Fibroblast of the aortic adventitia (primary cell): ENCODE data around the gene KASH5. TPM values are rescaled to one million over a fixed set of nuclear protein-coding genes. Genes with fewer than 3 reads are reported as not detected.

Experiments
- DNase-seq: peaks from one replicate; pipeline ENCODE4 v3.0.0-alpha.2; 2010; ENCODE audit warnings: low read depth
- H3K4me3 ChIP-seq: 2 replicates; pipeline ENCODE4 v1.5.1; 2011; ENCODE audit warnings: low read depth, mild to moderate bottlenecking, control low read depth, low read length, moderate library complexity
- total RNA-seq: library from RNA; depleted of rRNA; stranded (reverse); fragments of >200 nt; gene quantifications from 2 replicates; pipeline ENCODE4 v1.2.3, GENCODE V29; 2012; ENCODE audit warnings: low replicate concordance
- TF ChIP-seq, protein P1 (sequence below): IDR thresholded peaks from 2 replicates; pipeline ENCODE4 v1.5.1; 2011; ENCODE audit warnings: mild to moderate bottlenecking, low read length, control low read depth, inconsistent platforms; ENCODE audit not compliant: insufficient read depth

The KASH5 gene
- total RNA-seq, 1 donor: not detected

DNA sequence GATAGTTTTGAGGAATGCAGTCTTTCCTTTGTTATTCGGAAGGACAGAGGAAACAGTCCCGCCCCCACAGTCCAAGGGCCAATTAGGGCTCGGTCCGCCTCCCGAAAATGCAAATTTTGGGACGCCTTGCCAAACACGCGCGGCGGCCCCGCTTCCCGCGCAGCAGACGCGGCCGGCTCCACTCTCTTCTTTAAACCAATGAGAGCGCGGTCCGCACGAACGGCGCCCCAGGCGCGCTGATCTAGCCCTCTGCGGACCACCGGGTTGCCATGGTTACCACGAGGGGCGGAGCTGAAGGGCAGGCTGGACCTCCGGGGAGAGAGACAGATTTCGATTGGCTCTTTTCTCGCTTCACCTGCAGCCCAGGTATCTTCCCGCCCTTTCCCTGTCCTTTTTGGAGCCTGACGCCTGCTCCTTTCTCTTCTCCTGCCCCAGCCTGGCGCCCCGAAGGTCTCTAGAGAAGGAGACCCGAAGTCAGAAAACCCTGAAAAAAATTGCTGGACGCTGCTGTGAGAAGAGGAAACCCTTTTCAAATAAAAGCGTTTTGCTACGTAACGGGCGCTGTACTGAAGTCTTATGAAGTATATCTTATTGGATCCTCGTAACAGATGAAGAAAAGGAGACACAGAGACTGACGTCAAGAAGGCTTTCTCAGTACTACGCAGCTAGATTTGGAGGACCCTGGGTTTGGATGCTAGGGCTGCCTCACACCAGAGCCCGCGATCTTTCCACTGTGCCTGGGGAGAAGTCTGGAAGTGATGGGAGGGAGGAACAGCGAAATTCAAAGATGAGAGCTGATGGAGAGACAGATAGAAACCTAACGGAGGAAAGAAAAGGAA, 33.2 kb downstream of the KASH5 start:
- peak overlapping the region; percentile 25 for H3K4me3 ChIP-seq
- DNase-seq: peak; percentile 63
- TF ChIP-seq, protein P1, sequence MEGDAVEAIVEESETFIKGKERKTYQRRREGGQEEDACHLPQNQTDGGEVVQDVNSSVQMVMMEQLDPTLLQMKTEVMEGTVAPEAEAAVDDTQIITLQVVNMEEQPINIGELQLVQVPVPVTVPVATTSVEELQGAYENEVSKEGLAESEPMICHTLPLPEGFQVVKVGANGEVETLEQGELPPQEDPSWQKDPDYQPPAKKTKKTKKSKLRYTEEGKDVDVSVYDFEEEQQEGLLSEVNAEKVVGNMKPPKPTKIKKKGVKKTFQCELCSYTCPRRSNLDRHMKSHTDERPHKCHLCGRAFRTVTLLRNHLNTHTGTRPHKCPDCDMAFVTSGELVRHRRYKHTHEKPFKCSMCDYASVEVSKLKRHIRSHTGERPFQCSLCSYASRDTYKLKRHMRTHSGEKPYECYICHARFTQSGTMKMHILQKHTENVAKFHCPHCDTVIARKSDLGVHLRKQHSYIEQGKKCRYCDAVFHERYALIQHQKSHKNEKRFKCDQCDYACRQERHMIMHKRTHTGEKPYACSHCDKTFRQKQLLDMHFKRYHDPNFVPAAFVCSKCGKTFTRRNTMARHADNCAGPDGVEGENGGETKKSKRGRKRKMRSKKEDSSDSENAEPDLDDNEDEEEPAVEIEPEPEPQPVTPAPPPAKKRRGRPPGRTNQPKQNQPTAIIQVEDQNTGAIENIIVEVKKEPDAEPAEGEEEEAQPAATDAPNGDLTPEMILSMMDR: no peak

DNA sequence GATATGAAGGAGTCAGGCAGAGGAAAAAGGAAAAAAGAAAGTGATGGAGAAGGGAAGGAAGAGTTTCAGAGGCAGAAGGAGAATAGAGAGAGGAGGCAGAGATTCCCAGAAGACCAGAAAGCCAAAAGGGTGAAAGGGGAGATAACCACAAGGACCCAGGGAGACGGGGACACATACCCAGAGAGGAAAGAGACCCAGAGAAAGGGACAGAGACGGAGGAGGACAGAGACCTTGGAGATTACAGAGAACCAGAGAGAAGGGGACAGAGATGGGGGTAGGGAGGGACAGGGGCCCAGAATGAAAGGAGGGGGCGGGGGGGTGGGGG, 33.8 kb downstream of the KASH5 start:
- TF ChIP-seq, protein P1: no peak
- no peak overlapping the region for H3K4me3 ChIP-seq
- no peak for DNase-seq

DNA sequence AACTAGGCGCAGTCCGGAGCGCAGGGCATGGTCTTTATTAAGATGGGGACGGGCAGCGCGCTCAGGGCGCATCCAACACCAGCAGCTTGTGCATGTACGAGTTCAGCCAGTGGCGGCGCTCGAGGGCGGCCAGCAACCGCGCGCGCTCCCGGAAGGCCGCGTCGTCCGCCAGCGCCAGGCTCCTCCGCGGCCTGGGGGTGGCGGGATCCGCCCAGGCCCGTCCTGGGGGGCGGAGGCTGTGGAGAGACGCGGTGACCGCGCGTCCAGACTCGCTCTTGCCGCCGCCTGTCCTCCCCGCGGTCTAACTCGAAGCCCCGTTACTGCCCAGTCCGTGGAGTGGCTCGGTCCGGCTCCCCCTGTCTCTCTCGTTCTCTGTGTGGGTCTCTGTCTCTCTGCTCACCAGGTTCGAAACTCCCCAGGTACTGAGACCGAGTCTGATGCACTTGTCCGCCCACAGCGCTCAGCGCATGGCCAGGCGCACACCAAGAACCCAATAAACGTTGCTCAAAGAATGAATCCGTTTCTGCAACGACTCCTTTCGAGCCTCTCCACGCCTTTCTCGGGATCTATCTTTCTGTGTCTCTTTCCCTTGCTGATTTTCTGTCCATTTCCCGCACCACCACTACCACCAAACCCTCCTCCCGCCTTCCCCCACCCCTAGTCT, 34.5 kb downstream of the KASH5 start:
- peak overlapping the region; percentile 6 for H3K4me3 ChIP-seq
- TF ChIP-seq, protein P1: peak; percentile 33
- DNase-seq: peak; percentile 16

DNA sequence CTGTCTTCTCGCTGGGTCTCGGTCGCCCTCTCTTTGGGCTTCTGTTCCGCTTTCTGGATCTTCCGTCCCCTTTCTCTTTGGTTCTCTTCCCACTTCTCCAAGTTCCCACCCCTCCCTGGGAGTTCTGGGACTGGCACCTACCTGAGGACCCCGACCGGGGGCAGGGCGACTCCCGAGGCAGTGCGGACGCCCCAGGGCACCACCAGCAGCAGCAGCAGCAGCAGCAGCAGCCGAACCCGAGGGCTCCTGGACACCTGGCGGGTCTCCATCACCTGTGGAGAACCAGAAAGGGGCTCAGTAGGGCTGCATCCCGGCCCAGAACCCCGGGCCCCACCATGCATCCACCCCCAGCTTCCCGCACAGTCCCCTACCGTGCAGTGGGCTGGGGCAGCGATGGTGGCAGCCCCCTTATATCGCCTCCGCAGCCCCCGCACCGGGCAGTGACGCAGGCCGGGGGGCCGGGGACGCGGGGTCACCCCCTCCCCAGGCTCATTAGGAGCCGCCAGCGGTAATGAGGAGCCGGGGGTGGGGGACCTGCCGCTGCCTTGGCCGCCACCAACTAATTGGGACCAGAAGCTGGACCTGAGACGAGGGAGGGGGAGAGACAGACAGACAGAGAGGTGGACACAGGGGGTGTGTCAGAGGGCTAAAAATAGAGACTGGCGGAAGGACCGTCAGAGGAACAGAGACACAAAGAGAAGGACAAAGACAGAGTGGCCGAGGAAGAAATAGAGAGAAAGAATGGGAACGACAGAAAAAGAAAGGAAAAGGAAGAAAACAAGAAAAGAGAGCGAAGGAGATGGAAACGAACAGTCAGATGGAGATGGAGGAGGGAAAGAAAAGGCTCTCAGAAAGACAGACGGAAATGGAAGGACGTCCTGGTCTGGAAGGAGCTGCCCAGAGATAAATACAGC, 35.3 kb downstream of the KASH5 start, which contains the start of gene PTH2:
PTH2 (minus strand) TSS at position 371 of the 914 bp plus-strand sequence; CDS start at position 269, 102 bp downstream.
- DNase-seq: no peak
- TF ChIP-seq, protein P1: no peak
- H3K4me3 ChIP-seq: peak within 1 kb of the TSS; percentile 6

DNA sequence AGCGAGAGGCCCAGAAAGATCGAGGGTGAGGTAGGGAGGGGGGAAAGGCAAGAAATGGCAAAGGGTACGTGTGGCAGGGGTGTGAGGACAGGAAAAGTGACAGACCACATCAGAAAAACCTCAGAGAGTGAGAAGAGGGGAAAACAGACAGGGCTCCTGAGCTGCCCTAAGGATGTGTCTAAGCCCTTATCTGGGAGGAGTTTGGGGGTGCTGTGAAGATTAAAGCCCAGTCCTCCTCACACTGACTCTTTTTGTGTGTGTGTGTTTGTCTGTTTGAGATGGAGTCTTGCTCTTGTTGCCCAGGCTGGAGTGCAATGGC, 35.9 kb downstream of the KASH5 start:
- TF ChIP-seq, protein P1: no peak
- DNase-seq: no peak
- no peak overlapping the region for H3K4me3 ChIP-seq

DNA sequence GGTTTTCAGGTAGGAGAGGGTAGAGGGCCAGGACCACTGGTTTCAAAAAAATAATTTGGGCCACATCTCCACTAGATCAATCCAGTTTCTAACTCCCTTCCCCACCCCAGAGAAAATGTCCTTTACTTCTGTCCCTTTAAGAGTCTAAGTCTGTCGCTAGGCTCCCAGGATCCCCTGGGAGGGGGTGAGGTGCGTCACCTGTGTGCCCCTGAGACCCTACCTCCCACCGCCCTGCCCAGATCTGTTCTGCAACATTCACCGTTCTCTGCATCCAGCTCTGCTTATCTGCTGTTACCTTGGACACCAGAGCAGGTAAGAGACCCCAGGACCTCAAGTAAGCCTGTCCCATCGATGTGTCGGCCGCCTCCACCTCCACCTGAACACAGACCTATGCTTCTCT, 37.1 kb downstream of the KASH5 start, which contains the start of gene GFY:
GFY (plus strand) TSS at position 211 of the 400 bp plus-strand sequence. CDS start 1,043 bp downstream, outside the sequence.
- DNase-seq: no peak
- H3K4me3 ChIP-seq: no peak within 1 kb of the TSS
- TF ChIP-seq, protein P1: no peak
